CD4-positive, alpha-beta T cell treated with Interleukin-6 at 100 ng/mL for 8 hours (primary cell): ENCODE data around the gene POLK.
A peak's percentile ranks its signal among the peaks of the same experiment; 100 is the strongest.
"Not testable (repeated sequence)": the region's sequence is repeated elsewhere in the genome, so short reads cannot be mapped to it uniquely, and the experiment has no call there.

ENCODE experiments used
- DNase-seq: peaks from one replicate; pipeline ENCODE4 v3.0.0-alpha.2; 2020; ENCODE audit warnings: mixed read lengths, low spot score

The POLK gene

DNA sequence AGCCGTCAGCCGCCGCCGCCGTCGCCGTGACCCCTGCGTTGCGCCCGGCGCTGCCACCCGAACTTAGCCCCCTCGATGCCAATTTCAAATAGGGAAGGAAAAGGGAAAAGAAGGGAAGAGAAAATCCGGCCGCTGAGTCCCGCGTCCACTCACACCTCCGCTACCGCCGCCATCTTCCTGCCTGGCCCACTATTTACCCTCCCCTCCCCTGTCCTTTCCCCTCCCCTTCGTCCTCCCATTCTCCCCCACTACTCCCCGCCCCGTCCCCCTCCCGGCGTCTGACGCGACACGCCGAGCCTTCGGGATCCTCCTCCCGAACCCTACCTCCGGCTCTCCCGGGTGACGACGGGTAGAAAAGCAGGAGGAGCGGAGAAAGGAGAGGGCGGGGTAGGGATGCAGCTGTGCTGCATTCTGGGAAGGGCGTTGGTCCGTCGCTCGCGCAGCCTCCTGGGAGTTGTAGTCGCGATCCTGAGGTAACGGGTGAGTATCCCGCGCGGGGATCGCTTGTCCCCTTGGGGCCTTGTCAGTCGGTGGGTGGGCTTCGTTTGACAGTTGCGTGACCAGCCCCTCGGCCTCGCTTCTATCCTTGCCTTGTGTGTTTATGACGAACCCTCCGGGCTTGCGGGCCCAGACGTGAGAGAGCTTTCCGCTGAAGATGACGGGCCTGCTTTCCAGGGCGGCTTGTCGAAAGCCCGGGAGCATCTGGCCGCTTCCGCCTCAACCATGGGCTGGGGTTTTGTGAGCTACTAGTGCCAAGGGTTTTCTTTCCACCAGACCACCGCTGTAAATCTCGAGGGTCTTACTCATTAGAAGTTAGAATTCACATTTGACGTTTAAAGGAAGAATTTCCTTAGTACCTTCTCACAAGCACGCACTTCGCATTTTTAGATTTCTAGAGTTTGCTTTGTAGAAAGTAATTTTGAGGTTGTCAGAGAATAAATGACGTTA is at the start of gene POLK, which contains the start of gene CERT1:
TSS of gene POLK (plus strand) at position 457 of the 948 bp plus-strand sequence.
TSS of gene CERT1 (minus strand) at position 195 of the 948 bp plus-strand sequence. CDS start 422 bp downstream, outside the sequence.
- peak; percentile 96 for DNase-seq

GRCh38 chr5:75463726-75464125 is 48.0 kb upstream of the POLK start:
- DNase-seq, result no peak

GRCh38 chr5:75465480-75465879 is 46.2 kb upstream of the POLK start:
- DNase-seq, result no peak

GRCh38 chr5:75466006-75466716 is 45.5 kb upstream of the POLK start:
- no peak for DNase-seq

- DNase-seq, result no peak
Measured at GRCh38 chr5:75468593-75468992, 43.1 kb upstream of the POLK start.

GRCh38 chr5:75469017-75469416 is 42.7 kb upstream of the POLK start:
- no peak for DNase-seq

- DNase-seq, result no peak
Measured at GRCh38 chr5:75471193-75471592, 40.5 kb upstream of the POLK start.

- DNase-seq, result no peak
Measured at GRCh38 chr5:75472973-75473372, 38.7 kb upstream of the POLK start.

DNA sequence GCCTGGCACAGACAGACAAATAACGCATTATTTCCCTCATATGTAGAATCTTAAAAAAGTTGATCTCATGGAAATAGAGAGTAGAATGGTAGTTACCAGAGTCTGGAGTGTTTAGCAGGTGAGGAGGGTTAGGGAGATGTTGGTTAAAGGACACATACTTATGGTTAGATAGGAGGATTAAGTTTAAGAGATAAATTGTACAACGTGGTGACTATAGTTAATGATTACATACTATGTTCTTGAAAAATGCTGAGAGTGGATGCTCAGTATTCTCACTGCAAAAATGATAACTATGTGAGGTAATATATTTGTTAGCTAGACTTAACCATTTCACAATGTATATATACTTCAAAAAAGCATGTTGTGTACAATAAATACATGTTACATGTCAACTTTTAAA is 38.2 kb upstream of the POLK start:
- DNase-seq, result no peak

DNA sequence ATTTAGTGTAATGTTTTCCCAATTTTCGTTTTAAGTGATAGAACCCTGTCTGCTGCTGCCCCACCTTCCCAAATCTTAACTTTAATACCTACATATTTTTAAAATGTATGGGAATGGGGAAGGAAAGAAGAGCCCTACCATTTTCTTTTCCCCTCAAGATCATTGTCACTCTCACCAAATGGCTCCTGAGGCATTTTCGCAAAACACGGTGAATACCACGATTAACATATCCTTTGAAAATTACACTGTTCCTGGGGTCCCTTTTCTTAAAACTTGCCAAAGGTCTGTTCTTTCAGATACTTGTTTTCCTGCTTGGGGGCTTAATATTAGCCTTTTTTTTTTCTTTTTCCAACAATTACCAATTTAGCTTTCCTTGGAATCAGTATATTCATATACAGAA is 36.3 kb upstream of the POLK start:
- DNase-seq, result no peak

- DNase-seq, result no peak
Measured at GRCh38 chr5:75481024-75481423, 30.7 kb upstream of the POLK start.

GRCh38 chr5:75482482-75482881 is 29.2 kb upstream of the POLK start:
- no peak for DNase-seq

- DNase-seq, result no peak
Measured at GRCh38 chr5:75484605-75485004, 27.1 kb upstream of the POLK start.

GRCh38 chr5:75489847-75490246 is 21.8 kb upstream of the POLK start:
- DNase-seq, result not testable (repeated sequence)

DNA sequence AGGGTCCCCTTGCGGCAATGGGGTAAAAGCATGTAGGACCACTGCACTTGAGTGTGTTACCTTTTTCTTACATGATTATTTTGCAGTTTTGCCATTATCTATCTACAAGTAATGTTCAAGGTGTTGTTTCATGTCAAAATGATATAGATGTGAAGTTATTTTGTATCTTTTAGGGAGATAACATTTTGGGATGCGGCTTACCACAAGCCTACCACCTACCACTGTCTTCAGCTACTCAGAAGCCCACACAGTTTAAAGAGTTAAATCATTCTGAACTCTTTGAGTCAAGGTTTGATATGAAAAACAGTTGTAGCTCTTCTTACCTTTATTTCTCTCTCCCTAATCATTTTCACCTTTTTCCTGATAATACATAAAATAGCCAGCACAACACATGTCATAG is 20.1 kb upstream of the POLK start:
- no peak for DNase-seq

- no peak for DNase-seq
Measured at GRCh38 chr5:75496026-75496425, 15.7 kb upstream of the POLK start.

DNA sequence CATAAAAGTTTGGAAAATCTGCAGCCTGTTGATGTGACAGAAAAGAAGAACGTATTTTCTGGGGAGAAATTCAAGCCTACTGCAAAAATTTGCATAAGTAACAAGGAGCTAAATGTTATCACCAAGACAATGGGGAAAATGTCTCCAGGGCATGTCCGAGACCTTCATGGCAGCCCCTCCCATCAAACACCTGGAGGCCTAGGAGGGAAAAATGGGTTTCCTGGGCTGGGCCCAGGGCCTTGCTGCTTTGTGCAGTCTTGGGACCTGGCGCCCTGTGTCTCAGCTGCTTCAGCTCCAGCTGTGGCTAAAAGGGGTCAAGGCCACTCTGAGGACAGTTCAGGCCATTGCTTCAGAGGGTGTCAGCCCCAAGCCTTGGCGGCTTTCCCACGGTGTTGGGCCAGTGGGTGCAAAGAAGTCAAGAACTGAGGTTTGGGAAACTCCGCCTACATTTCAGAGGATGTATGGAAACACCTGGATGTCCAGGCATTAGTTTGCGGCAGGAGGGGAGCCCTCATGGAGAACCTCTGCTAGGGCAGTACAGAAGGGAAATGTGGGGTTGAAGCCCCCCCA is 13.4 kb upstream of the POLK start:
- DNase-seq, result no peak

- not testable (repeated sequence) for DNase-seq
Measured at GRCh38 chr5:75498875-75499274, 12.8 kb upstream of the POLK start.

DNA sequence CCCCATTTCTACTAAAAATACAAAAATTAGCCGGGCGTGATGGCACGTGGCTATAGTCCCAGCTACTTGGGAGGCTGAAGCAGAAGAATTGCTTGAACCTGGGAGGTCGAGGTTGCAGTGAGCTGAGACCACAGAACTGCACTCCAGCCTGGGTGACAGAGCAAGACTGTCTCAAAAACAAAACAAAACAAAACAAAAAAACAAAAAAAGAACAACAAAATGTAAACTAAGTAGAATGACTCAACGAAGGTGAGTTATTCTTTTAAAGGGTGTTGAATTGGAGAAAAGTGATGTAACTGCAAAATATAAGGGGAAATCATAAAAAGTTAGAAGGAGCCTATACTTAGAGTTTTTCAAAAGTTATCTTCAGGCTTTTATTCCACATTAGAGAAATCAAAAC is 6.6 kb upstream of the POLK start:
- not testable (repeated sequence) for DNase-seq

DNA sequence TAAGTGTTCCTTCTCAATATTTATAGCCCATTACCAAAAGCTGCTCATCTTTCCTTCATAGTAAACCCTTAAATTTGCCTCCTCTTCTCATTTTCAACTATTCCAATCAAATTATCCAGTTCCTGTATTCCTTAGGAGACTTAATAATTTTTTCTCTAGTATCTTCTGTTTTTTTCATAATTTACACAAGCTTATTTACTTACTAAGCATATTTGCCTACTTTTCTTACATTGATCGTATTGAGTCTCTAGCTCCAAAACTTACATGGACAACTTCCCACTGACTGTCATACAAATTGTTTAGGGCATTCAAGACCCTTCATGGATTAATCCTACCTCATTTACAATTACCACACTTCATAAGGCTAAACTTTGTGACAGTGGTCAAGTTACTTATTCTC is 3.9 kb upstream of the POLK start:
- DNase-seq, result no peak

DNA sequence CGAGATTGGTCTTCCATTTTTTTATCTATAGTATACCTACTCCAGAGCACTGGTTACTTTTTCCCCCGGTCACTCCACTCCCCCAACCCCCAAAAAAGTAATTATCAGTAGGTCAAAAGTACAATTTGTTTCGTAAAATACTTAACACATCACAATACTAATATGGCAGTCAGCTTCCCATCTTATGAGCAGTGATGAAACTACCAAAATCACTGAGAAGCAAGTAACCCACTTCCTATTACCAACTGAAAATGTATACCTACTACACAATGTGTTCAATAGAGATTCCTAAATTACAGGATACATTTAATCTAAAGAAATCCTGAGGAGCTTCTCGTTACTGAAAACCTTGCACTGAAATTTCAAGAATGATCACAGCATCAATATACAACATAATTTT is 2.1 kb upstream of the POLK start:
- DNase-seq, result no peak

- DNase-seq, result no peak
Measured at GRCh38 chr5:75509956-75510355, 1.7 kb upstream of the POLK start.

GRCh38 chr5:75510417-75510835 is 1.3 kb upstream of the POLK start:
- DNase-seq, result no peak
